NAMALWA (cell line): Measurements from ENCODE around the gene FMO5.
"Not testable (repeated sequence)": the region's sequence is repeated elsewhere in the genome, so short reads cannot be mapped to it uniquely, and the experiment has no call there.

Experiments
- DNase-seq: peaks from one replicate; pipeline ENCODE4 v3.0.0-alpha.2; 2015; ENCODE audit warnings: low spot score

FMO5 gene

DNA sequence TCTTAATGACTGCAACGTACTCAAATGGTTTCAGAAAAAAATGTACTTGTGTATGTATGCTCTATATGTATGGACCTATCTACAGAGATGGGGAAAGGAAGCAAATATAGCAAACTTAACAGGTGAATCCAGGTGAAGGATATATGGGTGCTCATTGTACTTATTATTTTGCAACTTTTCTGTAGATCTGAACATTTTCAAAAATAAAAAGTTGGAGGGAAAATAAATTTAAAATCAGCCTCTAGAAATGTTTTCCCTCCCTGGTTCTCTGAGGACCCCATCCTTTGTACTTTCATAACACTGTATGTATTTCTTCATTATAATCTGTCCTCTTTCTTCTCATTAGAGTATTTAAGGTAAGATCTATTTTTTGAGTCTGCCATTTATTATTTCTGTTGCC is 17.9 kb downstream of the FMO5 start:
- DNase-seq, result no peak

DNA sequence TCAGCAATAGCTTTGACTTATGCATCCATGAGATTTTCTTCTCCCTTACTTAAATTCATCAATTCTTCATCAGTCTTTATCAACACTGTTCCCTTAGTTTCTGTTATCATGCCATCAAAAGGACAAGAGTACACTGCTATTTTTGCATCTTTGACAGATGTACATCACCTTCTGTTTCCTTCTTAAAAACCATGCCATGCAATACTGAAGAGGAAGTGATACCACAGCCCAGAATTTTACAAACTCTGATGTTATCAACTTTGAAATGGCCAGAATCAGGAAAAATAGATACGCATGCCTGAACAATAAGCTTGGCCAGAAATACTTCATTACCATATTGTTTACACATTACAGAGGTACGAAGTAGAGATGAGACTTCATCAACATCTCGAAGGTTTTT is 21.1 kb downstream of the FMO5 start:
- DNase-seq, result peak; percentile 33

- DNase-seq, result no peak
These were observed 22.6 kb downstream of the FMO5 start for GRCh38 chr1:147202576-147202975.

GRCh38 chr1:147201786-147202185 is 23.4 kb downstream of the FMO5 start:
- no peak for DNase-seq

- DNase-seq, result no peak
These were observed 23.9 kb downstream of the FMO5 start for GRCh38 chr1:147201276-147201675.

GRCh38 chr1:147197324-147197723 is 27.8 kb downstream of the FMO5 start:
- DNase-seq, result not testable (repeated sequence)

GRCh38 chr1:147189514-147189913 is 35.6 kb downstream of the FMO5 start:
- DNase-seq, result no peak

DNA sequence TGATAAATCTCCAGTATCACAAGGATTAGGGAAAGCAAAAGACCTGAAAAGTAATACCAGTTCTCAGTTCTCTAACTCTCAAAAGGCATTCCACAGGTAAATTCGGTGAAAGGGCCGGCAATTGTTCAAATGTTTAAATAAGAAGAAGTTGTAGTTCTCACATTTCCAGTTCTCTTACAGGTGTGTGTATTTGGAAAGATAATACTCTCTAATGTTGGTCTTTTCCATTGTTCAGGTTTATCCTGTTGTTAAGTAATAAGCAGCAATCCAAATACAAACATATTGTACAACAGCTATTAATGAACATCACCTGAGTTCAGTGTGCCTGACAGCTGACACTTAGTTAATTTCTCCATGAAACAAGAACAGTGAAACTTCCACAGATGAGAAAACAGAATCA is 39.7 kb downstream of the FMO5 start:
- no peak for DNase-seq

- no peak for DNase-seq
These were observed 47.3 kb downstream of the FMO5 start for GRCh38 chr1:147177611-147178380.

GRCh38 chr1:147172168-147173016 is 52.7 kb downstream of the FMO5 start, which contains the start of gene PRKAB2:
Gene PRKAB2, minus strand, starts transcription at chr1:147172470. Its CDS starts 326 bp downstream, at chr1:147172144.
- peak; percentile 96 for DNase-seq

- DNase-seq, result peak; percentile 33
These were observed 53.6 kb downstream of the FMO5 start for GRCh38 chr1:147171399-147172167.

DNA sequence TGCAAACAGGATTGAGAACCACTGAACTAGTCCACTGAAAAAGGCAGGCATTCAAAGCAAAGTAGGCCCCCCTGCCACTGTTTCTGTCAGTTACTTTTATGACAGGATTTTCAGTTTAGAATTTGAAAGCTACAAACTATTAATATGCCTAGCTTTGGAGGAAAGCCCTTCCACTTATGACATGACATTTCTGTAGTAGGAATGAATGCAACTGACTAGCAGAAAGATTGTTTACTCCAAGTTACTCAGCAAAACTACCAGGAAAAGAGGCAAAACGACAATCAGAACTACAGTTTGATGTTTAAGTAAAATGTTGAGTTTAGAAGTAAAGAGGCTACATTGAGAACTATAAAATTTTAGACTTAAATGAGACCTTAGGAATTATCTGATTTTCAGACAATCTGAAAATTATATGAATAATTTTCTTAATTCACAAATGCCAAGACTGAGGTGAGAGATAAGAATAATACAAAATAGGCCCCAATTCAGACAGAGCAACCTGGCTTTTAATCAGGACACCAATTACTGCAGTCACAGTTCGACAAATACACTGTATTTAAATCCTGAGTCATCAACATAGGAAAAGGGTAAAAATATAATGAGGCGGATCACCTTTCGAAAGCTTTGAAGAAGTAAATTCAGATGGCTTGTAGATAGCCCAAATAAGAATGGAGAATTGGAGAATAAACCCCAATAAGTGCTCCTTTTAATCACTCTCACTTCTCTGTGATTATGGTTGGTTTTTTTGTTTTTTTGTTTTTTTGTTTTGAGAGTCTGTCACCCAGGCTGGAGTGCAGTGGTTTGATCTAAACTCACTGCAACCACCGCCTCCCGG is 55.1 kb downstream of the FMO5 start:
- DNase-seq, result no peak

GRCh38 chr1:147169171-147169570 is 56.0 kb downstream of the FMO5 start:
- DNase-seq, result no peak

GRCh38 chr1:147168626-147169058 is 56.5 kb downstream of the FMO5 start:
- no peak for DNase-seq

DNA sequence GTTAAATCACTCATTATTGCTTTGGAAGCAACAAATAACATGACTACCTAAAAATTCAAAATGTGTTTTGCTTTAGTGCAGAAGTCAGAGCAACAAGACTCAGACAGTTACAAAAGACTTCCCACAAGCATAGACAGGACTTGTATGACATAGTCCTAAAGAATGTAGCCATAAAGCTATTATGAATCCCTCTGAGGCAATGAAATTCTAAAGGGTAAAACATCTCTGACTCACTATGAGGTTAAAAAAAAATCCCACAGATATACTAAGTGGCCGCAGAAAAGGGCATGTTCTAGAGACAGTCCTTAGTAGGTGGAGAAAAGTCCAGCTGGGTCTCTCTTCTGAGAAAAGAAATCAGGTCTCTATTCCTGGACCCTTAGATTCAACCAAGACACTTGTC is 57.8 kb downstream of the FMO5 start:
- DNase-seq, result no peak

- no peak for DNase-seq
These were observed 62.1 kb downstream of the FMO5 start for GRCh38 chr1:147163019-147163418.

DNA sequence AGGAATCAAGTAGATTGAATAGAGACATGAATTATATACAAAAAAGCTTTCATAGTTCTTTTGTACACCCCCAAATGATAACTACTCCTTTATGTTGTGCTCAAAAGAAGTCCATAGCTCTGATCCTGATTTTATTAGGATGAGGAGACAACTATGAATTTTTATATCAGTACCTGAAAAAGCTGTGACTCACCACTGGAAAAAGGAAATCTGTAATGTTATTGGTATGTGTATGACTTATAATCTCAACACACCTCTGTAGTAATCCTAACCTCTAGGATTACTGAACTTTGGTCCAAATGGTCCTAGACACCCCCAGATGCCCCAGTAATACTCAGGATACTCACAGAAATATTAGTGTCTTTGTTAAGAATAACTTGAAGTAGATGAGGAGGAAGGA is 63.0 kb downstream of the FMO5 start:
- no peak for DNase-seq

DNA sequence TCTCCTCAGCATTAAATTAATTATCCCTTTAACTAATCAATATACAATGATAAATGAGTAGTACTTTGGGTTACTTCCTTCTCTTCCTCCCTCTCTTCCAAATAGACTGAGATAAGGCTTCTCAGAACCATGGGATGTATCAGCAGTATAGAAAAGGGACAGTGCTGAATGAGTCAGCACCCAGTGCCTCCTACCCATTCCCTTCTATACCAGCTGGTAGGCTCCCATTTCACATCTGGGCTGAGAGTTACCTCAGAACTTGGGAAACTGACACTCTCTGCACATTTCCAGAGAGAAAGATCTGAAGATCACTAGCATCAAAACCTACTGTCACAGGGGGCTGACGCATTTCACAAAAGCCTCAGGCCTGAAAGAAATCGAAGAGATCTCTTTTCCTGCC is 68.0 kb downstream of the FMO5 start:
- DNase-seq, result not testable (repeated sequence)

GRCh38 chr1:147156642-147157041 is 68.5 kb downstream of the FMO5 start:
- no peak for DNase-seq

GRCh38 chr1:147152772-147153171 is 72.4 kb downstream of the FMO5 start:
- DNase-seq, result no peak

- no peak for DNase-seq
These were observed 73.9 kb downstream of the FMO5 start for GRCh38 chr1:147151244-147151643.
